ENCODE measurements around the gene PCSK6. TPM values are rescaled to one million over a fixed set of nuclear protein-coding genes. Genes with fewer than 3 reads are reported as not detected.

PCSK6 gene
- polyA plus RNA-seq, 1 experiment: 0.29 TPM

DNA sequence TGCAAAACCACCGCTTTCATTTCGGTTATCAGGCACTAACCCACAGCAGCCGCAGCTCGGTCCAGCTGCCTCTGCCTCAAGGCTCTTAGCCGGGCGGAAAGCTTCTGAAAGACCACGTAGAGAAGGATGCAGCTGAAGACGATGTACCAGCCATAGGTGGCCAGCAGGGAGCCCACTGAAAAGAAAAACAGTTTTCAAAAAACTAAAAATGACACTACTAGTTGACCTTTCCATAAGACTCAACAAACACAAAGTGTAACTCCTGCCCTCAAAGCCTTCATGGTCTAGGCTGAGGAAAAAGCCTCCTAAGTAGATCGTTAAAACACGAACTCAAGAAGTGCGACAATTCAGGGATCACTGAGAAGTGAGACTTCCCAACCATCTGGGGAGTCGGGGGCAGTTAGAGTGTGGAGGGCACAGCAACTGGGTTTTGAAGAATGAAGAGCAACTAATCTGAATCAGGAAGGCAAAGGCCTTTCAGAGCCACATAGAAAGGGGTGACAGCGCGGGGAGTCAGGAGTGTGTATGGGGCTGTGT lies 212.9 kb downstream of the PCSK6 start:
- Histone ChIP-seq H3K4me3 (ENCODE audit: low read depth, low read length) (peak overlapping the region; percentile 78), H3K36me3 (ENCODE audit: control insufficient read depth, insufficient read depth, low read length) (peaks cover 16% of the 10 kb centered on the region), H3K27me3 (ENCODE audit: control insufficient read depth, insufficient read depth, low read length) (no peaks in the 10 kb centered on the region)
- CTCF ChIA-PET: interaction anchor here (0.6 to 1.0 kb wide), 4 partner anchors 9 to 263 kb away, joined by 3 to 10 read pairs (median 4); no protein-coding TSS in a partner anchor
- POLR2A ChIA-PET: interaction anchor here (0.6 to 0.7 kb wide), 2 partner anchors 10 to 90 kb away, joined by 3 read pairs; no protein-coding TSS in a partner anchor
- TF ChIP-seq, protein P1, sequence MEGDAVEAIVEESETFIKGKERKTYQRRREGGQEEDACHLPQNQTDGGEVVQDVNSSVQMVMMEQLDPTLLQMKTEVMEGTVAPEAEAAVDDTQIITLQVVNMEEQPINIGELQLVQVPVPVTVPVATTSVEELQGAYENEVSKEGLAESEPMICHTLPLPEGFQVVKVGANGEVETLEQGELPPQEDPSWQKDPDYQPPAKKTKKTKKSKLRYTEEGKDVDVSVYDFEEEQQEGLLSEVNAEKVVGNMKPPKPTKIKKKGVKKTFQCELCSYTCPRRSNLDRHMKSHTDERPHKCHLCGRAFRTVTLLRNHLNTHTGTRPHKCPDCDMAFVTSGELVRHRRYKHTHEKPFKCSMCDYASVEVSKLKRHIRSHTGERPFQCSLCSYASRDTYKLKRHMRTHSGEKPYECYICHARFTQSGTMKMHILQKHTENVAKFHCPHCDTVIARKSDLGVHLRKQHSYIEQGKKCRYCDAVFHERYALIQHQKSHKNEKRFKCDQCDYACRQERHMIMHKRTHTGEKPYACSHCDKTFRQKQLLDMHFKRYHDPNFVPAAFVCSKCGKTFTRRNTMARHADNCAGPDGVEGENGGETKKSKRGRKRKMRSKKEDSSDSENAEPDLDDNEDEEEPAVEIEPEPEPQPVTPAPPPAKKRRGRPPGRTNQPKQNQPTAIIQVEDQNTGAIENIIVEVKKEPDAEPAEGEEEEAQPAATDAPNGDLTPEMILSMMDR (IDR thresholded peaks at IDR 0.05; ENCODE audit: insufficient read depth, low read depth, low read length): peak; percentile 53
- no peak for DNase-seq (ENCODE audit: low read depth)

DNA sequence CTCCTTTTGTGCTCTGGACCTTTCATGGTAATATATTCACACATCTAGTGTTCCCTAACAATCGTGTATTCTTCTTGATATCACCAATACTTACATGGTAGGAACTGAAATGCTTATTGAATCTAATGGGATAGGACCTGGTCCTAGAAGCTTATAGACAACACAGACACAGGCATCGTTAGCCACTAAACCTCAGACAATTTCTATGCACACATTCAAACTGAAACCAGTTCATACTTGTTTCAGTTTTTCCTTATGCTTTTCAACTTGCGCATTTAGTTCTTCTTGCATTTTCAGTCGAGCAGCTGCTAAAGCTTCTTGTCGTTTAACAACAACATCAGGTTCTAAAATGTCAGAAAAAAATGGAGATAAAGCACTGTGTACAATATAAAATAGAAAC lies 214.5 kb downstream of the PCSK6 start:
- Histone ChIP-seq H3K36me3 (ENCODE audit: control insufficient read depth, insufficient read depth, low read length) (peaks cover 23% of the 10 kb centered on the region), H3K27me3 (ENCODE audit: control insufficient read depth, insufficient read depth, low read length) (no peaks in the 10 kb centered on the region), H3K4me3 (ENCODE audit: low read depth, low read length) (no peak overlapping the region)
- POLR2A ChIA-PET: no interaction called here
- DNase-seq (ENCODE audit: low read depth): no peak
- TF ChIP-seq, protein P1 (IDR thresholded peaks at IDR 0.05; ENCODE audit: insufficient read depth, low read depth, low read length): no peak
- CTCF ChIA-PET: interaction anchor here (1.1 to 1.2 kb wide), 2 partner anchors 8 to 14 kb away, joined by 3 read pairs; no protein-coding TSS in a partner anchor

DNA sequence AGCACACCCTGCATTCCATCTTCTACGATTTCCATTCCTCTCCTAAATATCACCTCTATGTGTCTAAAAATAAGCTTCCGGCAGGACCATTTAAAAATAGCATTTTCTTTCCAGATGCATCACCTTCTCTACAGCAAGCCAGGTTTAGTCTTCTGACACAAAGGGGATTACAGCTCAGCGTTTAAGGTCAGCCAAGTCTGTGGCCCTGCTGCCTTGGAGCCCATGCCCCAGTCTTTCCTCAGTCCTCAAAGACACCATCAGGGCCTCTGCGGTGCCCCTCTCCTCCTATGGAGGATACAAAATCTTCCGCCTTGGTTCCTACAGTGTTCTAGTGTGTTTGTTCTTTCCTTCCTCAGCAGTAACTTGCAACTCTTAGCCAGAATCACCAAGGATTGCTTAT lies 216.0 kb downstream of the PCSK6 start:
- no peak for DNase-seq (ENCODE audit: low read depth)
- TF ChIP-seq, protein P1 (IDR thresholded peaks at IDR 0.05; ENCODE audit: insufficient read depth, low read depth, low read length): no peak
- H3K4me3 ChIP-seq (ENCODE audit: low read depth, low read length): no peak overlapping the region
- ChIA-PET POLR2A (no interaction called here), CTCF (interaction anchor here (1.0 to 1.5 kb wide), 4 partner anchors 15 to 369 kb away, joined by 3 to 8 read pairs (median 4); no protein-coding TSS in a partner anchor)
- peaks cover 27% of the 10 kb centered on the region for H3K36me3 ChIP-seq (ENCODE audit: control insufficient read depth, insufficient read depth, low read length)
- H3K27me3 ChIP-seq (ENCODE audit: control insufficient read depth, insufficient read depth, low read length): no peaks in the 10 kb centered on the region

DNA sequence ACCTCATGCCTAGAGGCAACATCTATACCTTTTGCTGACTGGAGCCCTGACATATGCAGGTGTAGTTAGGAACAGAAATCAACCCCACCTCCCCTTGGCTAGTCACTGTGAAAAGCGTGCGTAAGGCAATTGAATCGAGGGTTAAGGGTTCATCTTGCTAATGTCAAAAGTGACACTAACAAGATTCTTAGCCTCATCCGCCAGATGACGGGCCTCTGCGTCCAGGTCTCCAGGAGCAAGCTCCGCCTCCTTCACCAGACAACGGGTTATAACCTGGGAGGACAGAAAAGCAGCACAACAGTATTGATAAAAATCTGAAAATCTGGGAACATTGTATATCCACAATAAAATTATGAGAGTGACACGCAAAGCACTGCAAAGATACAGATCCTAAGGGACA lies 216.9 kb downstream of the PCSK6 start:
- H3K4me3 ChIP-seq (ENCODE audit: low read depth, low read length): no peak overlapping the region
- H3K36me3 ChIP-seq (ENCODE audit: control insufficient read depth, insufficient read depth, low read length): peaks cover 27% of the 10 kb centered on the region
- ChIA-PET CTCF (interaction anchor here (0.6 to 1.5 kb wide), 2 partner anchors 17 to 381 kb away, joined by 3 to 8 read pairs; no protein-coding TSS in a partner anchor), POLR2A (no interaction called here)
- DNase-seq (ENCODE audit: low read depth): no peak
- no peaks in the 10 kb centered on the region for H3K27me3 ChIP-seq (ENCODE audit: control insufficient read depth, insufficient read depth, low read length)
- TF ChIP-seq, protein P1 (IDR thresholded peaks at IDR 0.05; ENCODE audit: insufficient read depth, low read depth, low read length): no peak

DNA sequence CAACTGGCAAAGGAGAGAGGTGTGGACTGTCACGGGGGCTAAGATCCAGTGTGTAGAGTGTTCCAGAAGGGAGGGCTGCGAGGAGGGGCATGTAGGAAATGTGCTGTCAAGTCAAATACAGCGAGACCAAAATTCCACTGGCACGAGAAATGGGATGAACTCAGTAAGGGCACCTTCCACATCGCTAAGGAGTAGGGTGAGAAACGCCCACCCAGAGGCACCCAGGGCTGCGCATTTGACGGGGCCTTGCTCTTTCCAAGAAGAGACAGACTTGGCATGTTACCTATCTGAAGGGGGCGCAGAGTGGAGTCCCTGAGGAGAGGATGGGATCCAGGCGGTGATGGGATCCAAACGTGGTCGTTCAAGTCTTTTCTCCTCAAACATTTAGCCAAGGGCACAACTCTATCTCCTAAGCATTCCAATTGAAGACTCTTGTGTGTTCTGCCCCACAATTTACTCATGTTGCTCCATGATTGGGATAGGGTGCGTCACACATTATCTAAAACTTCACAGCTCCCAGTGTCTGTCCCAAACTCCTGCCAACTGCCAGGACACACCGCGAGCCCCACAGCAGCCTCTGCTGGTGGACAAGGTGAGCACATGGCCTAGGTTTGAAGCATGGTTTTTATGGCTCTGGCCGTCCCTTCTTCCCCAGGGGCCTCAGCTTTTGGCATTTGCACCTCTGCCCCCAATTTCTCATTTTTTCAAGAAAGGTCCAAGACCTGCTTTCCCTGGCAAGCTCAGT lies 219.9 kb downstream of the PCSK6 start:
- Histone ChIP-seq H3K4me3 (ENCODE audit: low read depth, low read length) (no peak overlapping the region), H3K27me3 (ENCODE audit: control insufficient read depth, insufficient read depth, low read length) (no peaks in the 10 kb centered on the region), H3K36me3 (ENCODE audit: control insufficient read depth, insufficient read depth, low read length) (peaks cover 27% of the 10 kb centered on the region)
- POLR2A ChIA-PET: no interaction called here
- CTCF ChIA-PET: interaction anchor here (0.9 to 1.4 kb wide), 3 partner anchors 16 to 254 kb away, joined by 3 to 5 read pairs (median 4); no protein-coding TSS in a partner anchor
- TF ChIP-seq, protein P1 (IDR thresholded peaks at IDR 0.05; ENCODE audit: insufficient read depth, low read depth, low read length): peak; percentile 43
- DNase-seq (ENCODE audit: low read depth): no peak

Measured in BJ (cell line).